ENCODE results near the gene KBTBD4.

The KBTBD4 gene

GRCh38 chr11:47578524-47579494, at the start of gene KBTBD4, which contains the start of gene NDUFS3:
TSS of gene KBTBD4 (minus strand) at chr11:47578970. CDS start at chr11:47578951, 19 bp downstream.
TSS of gene NDUFS3 (plus strand) at chr11:47579074. CDS start at chr11:47579092, 18 bp downstream.
- DNase-seq (ENCODE audit: low spot score): peak; percentile 91

GRCh38 chr11:47628026-47628425, 49.3 kb upstream of the KBTBD4 start:
- no peak for DNase-seq (ENCODE audit: low spot score)

- DNase-seq (ENCODE audit: low spot score): no peak
Observed at GRCh38 chr11:47626234-47626633, 47.5 kb upstream of the KBTBD4 start.

GRCh38 chr11:47620836-47621378, 42.1 kb upstream of the KBTBD4 start:
- no peak for DNase-seq (ENCODE audit: low spot score)

- no peak for DNase-seq (ENCODE audit: low spot score)
Observed at GRCh38 chr11:47617417-47617809, 38.6 kb upstream of the KBTBD4 start.

- DNase-seq (ENCODE audit: low spot score): no peak
Observed at GRCh38 chr11:47616726-47617416, 38.1 kb upstream of the KBTBD4 start.

GRCh38 chr11:47615249-47615648, 36.5 kb upstream of the KBTBD4 start:
- DNase-seq (ENCODE audit: low spot score): no peak

GRCh38 chr11:47611348-47611794, 32.6 kb upstream of the KBTBD4 start:
- DNase-seq (ENCODE audit: low spot score): no peak

- no peak for DNase-seq (ENCODE audit: low spot score)
Observed at GRCh38 chr11:47609675-47610074, 30.9 kb upstream of the KBTBD4 start.

GRCh38 chr11:47607380-47607779, 28.6 kb upstream of the KBTBD4 start:
- no peak for DNase-seq (ENCODE audit: low spot score)

- DNase-seq (ENCODE audit: low spot score): no peak
Observed at GRCh38 chr11:47606731-47607130, 28.0 kb upstream of the KBTBD4 start.

GRCh38 chr11:47605921-47606320, 27.2 kb upstream of the KBTBD4 start:
- no peak for DNase-seq (ENCODE audit: low spot score)

- DNase-seq (ENCODE audit: low spot score): no peak
Observed at GRCh38 chr11:47603295-47603694, 24.5 kb upstream of the KBTBD4 start.

GRCh38 chr11:47599902-47600301, 21.1 kb upstream of the KBTBD4 start:
- no peak for DNase-seq (ENCODE audit: low spot score)

GRCh38 chr11:47595967-47596366, 17.2 kb upstream of the KBTBD4 start:
- DNase-seq (ENCODE audit: low spot score): no peak

- DNase-seq (ENCODE audit: low spot score): no peak
Observed at GRCh38 chr11:47595029-47595428, 16.3 kb upstream of the KBTBD4 start.

- no peak for DNase-seq (ENCODE audit: low spot score)
Observed at GRCh38 chr11:47593934-47594855, 15.4 kb upstream of the KBTBD4 start, which contains the start of gene C1QTNF4. TSS of gene C1QTNF4 (minus strand) at chr11:47594411. CDS start at chr11:47590810, 3,601 bp downstream.

GRCh38 chr11:47593492-47593933, 14.7 kb upstream of the KBTBD4 start:
- DNase-seq (ENCODE audit: low spot score): no peak

GRCh38 chr11:47592970-47593369, 14.2 kb upstream of the KBTBD4 start:
- no peak for DNase-seq (ENCODE audit: low spot score)

- no peak for DNase-seq (ENCODE audit: low spot score)
Observed at GRCh38 chr11:47592251-47592650, 13.5 kb upstream of the KBTBD4 start.

GRCh38 chr11:47591764-47592163, 13.0 kb upstream of the KBTBD4 start:
- DNase-seq (ENCODE audit: low spot score): no peak

Data from CD4-positive, alpha-beta T cell treated with Interleukin-2 at 100 ng/mL for 4 hours (primary cell).